ENCODE results near the gene NACC1. TPM values are rescaled to one million over a fixed set of nuclear protein-coding genes. Genes with fewer than 3 reads are reported as not detected.

The NACC1 gene
- total RNA-seq, 4 donors from 2014 or later, result 31.6 to 54.2 (median 36.5) TPM

DNA sequence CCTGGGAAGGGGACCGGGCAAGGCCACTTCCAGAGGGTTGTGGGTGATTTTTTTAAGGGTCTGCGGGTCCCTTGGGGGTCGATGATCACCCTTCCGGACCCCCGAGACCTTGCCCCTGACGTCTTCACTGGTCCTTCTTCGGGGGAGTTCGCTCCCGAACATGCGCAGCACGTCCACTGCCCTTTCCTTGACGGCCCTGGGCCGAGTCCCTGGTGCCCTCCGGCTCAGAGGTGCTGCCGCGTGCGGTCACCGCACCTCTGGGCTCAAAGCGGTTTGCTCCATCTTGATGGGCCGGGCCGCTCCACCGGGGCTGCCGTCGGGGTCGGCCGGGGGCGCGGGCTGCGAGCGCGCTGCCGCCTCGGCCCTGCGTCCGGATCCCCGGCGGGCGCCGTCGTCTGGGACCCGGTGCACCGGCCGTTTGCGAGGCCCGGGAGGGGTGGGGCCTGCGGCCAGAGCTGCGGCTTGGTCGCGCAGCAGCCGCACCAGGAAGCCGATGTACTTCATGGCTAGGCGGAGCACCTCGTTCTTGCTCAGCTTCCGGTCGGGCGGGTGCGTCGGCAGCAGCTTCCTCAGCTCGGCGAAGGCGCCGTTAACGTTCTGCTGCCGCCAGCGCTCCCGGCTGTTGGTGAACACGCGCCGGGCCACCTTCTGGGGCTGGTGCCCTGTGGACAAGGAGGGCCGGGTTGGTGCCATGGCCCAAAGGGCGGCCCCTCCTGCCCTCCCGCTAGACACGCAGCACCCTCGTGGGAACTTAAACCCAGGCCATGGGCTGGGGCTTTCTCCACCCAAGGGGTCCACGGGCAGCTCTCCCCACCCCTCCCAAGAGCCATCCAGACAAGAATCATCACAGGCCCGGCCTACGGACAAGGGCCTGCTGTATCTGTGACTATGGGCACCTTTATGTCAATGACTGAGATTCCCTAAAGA lies 18.7 kb upstream of the NACC1 start:
- Histone ChIP-seq H3K9me3 (no peaks in the 10 kb centered on the region), H3K4me3 (peak overlapping the region; percentile 15 to 49 (median 38)), H3K27ac (peak overlapping the region; percentile 89 to 93 (median 92)), H3K4me1 (peaks cover 34 to 75% (median 59%) of the 10 kb centered on the region in 4 donors), H3K36me3 (no peaks in the 10 kb centered on the region), H3K27me3 (no peaks in the 10 kb centered on the region)
- TF ChIP-seq CTCF (IDR thresholded peaks at IDR 0.05) (no peak), POLR2A (IDR thresholded peaks at IDR 0.05) (peak; percentile 61), POLR2AphosphoS5 (IDR thresholded peaks at IDR 0.05) (peak; percentile 46 to 87 (median 85))
- in situ Hi-C loops (cut with MboI; ENCODE audit: low pct_ligation_motif_present in 1 of 4, low pct_unique_long_range_greater_than_20kb in 1 of 4, low sequenced_read_pairs in 3 of 4), result loop anchor here in 1 of 4 donors (25.0 kb wide), 1 partner anchor 112 kb away; the partner anchor contains the start of gene NFIX
- WGBS, 2 donors (ENCODE audit: low coverage in 1 of 2), result 18% methylated on average over 44 of the region's 77 CpGs; no CpG with 5 or more reads in 1 of the 2 donors
- intact Hi-C loops (cut with DNase I; ENCODE audit: low total_unique reads), result loop anchor here (10.0 kb wide), 1 partner anchor 215 kb away; the partner anchor contains the start of genes DNASE2 and KLF1
- DNase-seq, result peak; percentile 85

DNA sequence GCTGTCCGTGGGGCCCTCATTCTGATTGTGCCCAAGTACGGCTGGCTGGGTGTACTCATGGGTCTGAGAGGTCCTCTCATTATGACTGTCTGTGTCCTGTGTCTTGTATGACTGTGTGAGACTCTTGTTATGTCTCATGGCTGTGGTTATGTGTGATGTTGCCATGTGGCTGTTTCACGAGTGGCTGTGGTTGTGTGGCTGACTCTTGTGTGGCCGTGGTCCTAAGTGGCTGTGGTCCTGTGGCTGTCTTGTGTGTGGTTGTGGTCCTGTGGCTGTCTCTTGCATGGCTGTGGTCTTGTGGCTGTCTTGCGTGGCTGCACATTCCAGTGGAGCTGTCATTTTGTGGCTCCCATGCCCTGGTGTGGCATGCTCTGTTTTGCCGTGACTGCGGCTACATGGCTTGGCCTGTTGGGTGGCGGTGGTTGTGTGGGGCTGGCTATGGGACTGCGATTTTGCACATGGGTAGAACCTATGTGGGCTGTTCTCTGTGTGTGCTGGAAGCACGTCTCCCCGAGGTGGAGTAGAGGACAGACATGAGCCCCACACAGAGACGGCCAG lies 18.0 kb upstream of the NACC1 start:
- intact Hi-C loops (cut with DNase I; ENCODE audit: low total_unique reads), result no loop called here
- Histone ChIP-seq H3K36me3 (no peaks in the 10 kb centered on the region), H3K27me3 (no peaks in the 10 kb centered on the region), H3K4me3 (peak overlapping the region in 1 of 4 donors; percentile 41), H3K4me1 (peaks cover 33 to 67% (median 53%) of the 10 kb centered on the region in 4 donors), H3K27ac (peak overlapping the region; percentile 89 to 93 (median 92)), H3K9me3 (no peaks in the 10 kb centered on the region)
- in situ Hi-C loops (cut with MboI; ENCODE audit: low pct_ligation_motif_present in 1 of 4, low pct_unique_long_range_greater_than_20kb in 1 of 4, low sequenced_read_pairs in 3 of 4), result loop anchor here in 1 of 4 donors (25.0 kb wide), 1 partner anchor 162 kb away; no protein-coding TSS in a partner anchor
- 68% methylated on average over 12 of the region's 12 CpGs; no CpG with 5 or more reads in 1 of the 2 donors for WGBS, 2 donors (ENCODE audit: low coverage in 1 of 2)
- TF ChIP-seq POLR2AphosphoS5 (IDR thresholded peaks at IDR 0.05), result no peak
- no peak for TF ChIP-seq EP300 (IDR thresholded peaks at IDR 0.05; ENCODE audit: low read depth)
- no peak for TF ChIP-seq POLR2A (IDR thresholded peaks at IDR 0.05)
- TF ChIP-seq CTCF (IDR thresholded peaks at IDR 0.05), result no peak
- no peak for DNase-seq

DNA sequence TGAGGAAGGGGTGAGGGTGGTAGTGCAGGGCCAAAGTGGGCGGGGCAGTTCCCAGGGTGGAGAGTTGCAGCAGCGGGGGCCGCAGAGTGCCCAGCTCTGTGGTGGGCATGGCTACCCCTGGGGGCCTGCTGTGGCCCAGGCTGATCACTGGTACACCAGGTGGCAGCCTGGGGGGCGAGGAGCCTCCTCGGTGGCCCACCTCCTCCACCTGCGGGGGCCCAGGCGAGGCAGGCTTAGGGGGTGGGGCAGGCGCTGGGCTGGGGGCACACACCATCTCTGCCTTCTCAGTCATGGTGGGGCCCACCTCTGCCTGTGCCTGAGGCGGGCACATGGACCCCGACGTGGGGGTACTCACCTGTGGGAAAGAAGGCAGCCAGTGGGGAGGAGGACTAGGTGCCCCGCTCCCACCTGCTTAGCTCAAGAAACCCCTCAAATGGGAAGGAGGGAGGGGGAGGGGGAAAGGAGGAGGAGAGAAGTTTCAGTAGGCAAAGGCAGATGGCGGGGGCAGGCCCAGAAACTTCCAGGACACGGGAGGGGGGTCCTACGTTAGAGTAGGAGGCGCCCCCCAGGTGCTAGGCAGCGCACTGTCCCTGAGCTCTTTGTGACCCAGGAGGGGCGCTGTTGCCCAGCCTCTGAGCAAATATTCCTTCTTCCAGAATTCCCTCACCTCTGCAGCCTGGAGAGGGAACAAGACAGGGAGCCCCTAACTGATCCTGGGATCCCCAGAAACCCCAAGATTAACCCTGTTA lies 17.0 kb upstream of the NACC1 start:
- peak overlapping the region; percentile 78 to 93 (median 90) for H3K27ac ChIP-seq
- TF ChIP-seq CTCF (IDR thresholded peaks at IDR 0.05) (peak in 4 of 5 experiments; percentile 13 to 32 (median 20)), EP300 (IDR thresholded peaks at IDR 0.05; ENCODE audit: low read depth) (no peak)
- H3K27me3 ChIP-seq, result no peaks in the 10 kb centered on the region
- WGBS, 2 donors (ENCODE audit: low coverage in 1 of 2), result 61% methylated on average over 16 of the region's 18 CpGs; no CpG with 5 or more reads in 1 of the 2 donors
- H3K4me3 ChIP-seq, result peak overlapping the region in 2 of 4 donors; percentile 36 to 51
- intact Hi-C loops (cut with DNase I; ENCODE audit: low total_unique reads) (no loop called here), in situ Hi-C loops (cut with MboI; ENCODE audit: low pct_ligation_motif_present in 1 of 4, low pct_unique_long_range_greater_than_20kb in 1 of 4, low sequenced_read_pairs in 3 of 4) (loop anchor here in 1 of 4 donors (25.0 kb wide), 1 partner anchor 161 kb away; no protein-coding TSS in a partner anchor)
- H3K4me1 ChIP-seq, result peaks cover 33 to 59% (median 50%) of the 10 kb centered on the region in 4 donors
- no peaks in the 10 kb centered on the region for H3K9me3 ChIP-seq
- H3K36me3 ChIP-seq, result no peaks in the 10 kb centered on the region
- DNase-seq, result no peak

Measured in transverse colon (tissue), 4 donors.